GM18870 (cell line): ENCODE results near the gene RSPH4A.
"Not testable (repeated sequence)": the region's sequence is repeated elsewhere in the genome, so short reads cannot be mapped to it uniquely, and the experiment has no call there.

Source experiments
- ATAC-seq: cut with Tn5 transposase; IDR thresholded peaks from one replicate; pipeline ENCODE4 v1.9.1; 2021; ENCODE audit warnings: moderate library complexity; ENCODE audit not compliant: unreplicated experiment

RSPH4A gene

GRCh38 chr6:116624036-116624805 is 7.9 kb downstream of the RSPH4A start:
- ATAC-seq: no peak

DNA sequence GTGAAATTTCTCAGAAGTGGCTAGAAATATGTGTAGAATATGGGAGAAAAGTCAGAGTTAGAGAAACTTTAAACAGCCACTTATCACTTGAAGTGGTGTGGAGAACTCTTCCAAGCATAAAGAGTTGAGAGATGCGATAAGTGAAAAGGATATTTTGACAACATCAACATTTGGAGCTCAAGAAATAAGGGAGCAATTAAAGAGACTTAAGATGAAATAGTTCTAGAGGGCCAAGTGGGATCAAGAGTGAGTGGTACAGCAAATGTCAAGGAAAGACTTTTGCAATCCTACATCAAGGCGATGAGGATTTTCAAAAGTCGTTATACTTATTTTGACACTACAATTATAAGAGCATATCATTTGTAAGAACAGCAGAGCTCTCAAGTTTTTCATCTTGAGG is 9.6 kb downstream of the RSPH4A start:
- ATAC-seq: no peak

DNA sequence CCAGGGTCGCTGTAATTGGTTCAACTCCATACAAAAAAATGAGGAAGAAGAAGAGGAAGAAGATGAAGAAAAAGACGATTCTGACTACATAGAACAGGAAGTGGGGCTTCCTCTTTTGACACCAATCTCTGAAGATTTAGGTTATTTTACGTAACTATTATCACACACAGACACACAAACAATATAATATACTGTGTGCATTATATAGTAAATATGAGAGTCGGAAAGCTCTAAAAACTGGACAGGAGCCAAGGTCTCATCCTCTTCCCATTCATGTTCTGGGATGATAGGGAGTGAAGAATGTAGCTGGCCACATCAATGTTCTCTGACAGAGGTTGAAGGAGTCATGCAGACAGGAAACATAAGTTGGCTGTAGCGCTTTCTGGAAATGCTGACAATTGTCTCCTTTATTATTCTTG is 13.3 kb downstream of the RSPH4A start:
- ATAC-seq: no peak

DNA sequence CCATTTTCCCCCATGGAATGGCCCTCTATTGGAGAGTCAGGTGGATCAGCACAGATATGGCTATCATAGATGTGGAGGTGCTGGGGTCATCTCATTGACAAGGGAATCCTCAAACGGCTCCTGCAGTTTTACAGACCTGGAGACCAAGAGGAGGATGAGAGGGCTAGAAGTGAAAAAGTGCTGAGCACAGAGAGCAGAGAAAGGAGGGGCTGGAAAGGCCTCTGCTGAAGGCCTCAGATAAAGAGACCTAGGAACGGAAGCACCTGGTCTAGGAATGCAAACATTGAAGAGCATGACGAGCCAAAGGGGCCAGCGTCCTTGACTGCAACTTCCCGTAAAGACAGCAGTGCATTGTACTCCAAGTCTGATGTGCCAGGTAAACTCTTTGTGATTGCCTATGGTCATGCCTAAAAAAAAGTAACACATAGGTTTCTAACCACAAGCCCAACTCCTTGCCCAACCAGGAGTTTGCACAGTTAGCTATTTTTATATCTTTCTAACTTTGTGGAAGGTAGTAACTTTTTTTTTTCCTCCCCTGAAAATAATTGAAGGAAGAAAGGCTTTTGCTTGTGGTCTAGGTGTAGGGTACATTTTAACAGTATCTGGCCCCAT is 15.2 kb downstream of the RSPH4A start:
- no peak for ATAC-seq

- no peak for ATAC-seq
Measured at GRCh38 chr6:116633685-116634084, 17.4 kb downstream of the RSPH4A start.

- ATAC-seq: no peak
Measured at GRCh38 chr6:116648156-116648555, 31.9 kb downstream of the RSPH4A start.

GRCh38 chr6:116649129-116649528 is 32.9 kb downstream of the RSPH4A start:
- ATAC-seq: no peak

DNA sequence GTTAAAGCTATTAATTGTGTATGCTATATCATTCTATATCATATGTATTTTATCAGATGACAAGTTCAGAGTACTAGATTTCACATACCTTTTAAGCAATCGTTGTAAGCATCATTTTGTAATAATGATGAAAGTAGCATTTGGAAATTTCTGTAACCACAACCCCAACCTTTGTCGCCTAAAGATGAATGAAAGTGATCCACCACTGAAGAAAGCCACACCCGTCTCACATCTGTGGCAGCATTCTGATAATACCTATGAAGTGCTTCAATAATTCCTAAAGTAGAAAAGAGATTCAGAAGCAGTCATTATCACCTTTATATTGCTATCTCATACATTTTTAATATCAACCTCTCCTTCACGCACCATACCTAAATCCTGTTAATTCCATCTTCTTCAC is 35.6 kb downstream of the RSPH4A start:
- ATAC-seq: no peak

- no peak for ATAC-seq
Measured at GRCh38 chr6:116661594-116661993, 45.3 kb downstream of the RSPH4A start.

GRCh38 chr6:116662202-116662601 is 45.9 kb downstream of the RSPH4A start:
- ATAC-seq: no peak

DNA sequence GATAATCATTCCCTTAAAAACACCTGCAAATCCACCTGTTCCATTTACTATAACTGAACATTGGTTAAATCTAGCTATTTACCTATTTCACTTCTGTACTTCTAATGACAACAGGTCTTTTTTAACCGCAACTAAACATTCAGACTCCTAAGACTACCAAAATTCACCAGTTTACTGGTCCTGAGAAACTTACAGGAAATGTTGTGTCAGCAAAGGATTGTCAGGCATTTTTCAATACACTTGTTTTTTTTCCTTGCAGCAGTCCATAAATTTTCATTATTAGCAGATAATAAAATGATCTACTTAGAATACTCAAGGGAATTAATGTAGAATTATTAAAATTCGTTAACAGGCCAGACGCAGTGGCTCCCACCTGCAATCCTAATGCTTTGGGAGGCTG is 47.0 kb downstream of the RSPH4A start:
- ATAC-seq: no peak

DNA sequence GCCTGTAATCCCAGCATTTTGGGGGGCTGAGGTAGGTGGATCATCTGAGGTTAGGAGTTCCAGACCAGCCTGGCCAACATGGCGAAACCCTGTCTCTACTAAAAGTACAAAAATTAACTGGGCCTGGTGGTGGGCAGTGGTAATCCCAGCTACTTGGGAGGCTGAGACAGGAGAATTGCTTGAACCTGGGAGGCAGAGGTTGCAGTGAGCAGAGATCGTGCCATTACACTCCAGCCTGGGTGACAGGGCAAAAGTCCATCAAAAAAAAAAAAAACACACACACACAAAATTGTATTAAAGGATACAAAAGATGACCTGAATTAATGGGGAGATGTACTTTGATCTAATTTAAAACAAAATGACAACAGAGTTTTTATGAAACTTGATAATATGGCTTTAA is 47.9 kb downstream of the RSPH4A start:
- not testable (repeated sequence) for ATAC-seq

GRCh38 chr6:116665464-116665863 is 49.2 kb downstream of the RSPH4A start:
- no peak for ATAC-seq

- ATAC-seq: peak; percentile 59
Measured at GRCh38 chr6:116666869-116667268, 50.6 kb downstream of the RSPH4A start.

DNA sequence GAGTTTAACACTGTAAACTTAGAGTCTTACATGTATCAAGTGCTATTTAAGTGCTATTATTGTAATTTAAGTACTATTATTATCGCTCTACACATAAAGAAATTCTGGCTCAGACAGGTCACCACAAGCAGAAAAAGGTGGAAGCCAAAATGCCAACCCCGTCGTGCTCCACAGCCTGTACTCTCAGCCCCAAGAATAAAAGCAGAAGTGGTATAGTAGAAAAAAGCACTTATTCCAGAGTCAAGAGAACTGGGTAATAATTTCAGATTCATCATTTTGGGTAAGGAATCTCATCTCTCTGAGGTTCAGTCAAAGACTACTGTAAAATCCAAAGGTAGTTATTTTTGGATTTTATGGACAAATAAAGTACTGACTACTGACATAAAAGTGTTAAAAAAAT is 51.3 kb downstream of the RSPH4A start:
- ATAC-seq: no peak

DNA sequence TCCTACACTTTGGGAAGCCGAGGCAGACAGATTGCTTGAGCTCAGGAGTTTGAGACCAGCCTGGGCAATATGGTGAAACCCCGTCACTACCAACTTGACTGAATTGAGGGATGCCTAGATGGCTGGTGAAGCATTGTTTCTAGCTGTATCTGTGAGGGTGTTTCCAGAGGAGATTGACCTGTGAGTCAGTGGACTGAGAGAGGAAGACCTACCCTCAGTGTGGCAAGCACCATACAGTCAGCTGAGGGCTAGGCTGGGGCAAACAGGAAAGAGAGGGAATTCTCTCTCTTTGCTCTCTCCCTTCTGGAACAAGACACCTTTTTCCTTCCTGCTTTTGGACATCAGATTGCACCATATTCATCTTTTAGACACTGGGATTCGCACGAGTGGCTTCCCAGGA is 56.0 kb downstream of the RSPH4A start:
- ATAC-seq: no peak

- ATAC-seq: no peak
Measured at GRCh38 chr6:116676021-116676420, 59.7 kb downstream of the RSPH4A start.

GRCh38 chr6:116680880-116681672 is 64.8 kb downstream of the RSPH4A start, which contains the start of gene KPNA5:
TSS of gene KPNA5 (plus strand) at chr6:116681211. CDS start at chr6:116681335, 124 bp downstream.
- peak; percentile 94 for ATAC-seq

GRCh38 chr6:116682334-116682712 is 66.0 kb downstream of the RSPH4A start:
- peak; percentile 33 for ATAC-seq
